ENCODE measurements around the gene MKRN2. TPM values are rescaled to one million over a fixed set of nuclear protein-coding genes. Genes with fewer than 3 reads are reported as not detected.
"Not testable (repeated sequence)": the region's sequence is repeated elsewhere in the genome, so short reads cannot be mapped to it uniquely, and the experiment has no call there.

The MKRN2 gene
- total RNA-seq, 1 donor from 2014 or later: 34.2 TPM

- TF ChIP-seq, protein P1, sequence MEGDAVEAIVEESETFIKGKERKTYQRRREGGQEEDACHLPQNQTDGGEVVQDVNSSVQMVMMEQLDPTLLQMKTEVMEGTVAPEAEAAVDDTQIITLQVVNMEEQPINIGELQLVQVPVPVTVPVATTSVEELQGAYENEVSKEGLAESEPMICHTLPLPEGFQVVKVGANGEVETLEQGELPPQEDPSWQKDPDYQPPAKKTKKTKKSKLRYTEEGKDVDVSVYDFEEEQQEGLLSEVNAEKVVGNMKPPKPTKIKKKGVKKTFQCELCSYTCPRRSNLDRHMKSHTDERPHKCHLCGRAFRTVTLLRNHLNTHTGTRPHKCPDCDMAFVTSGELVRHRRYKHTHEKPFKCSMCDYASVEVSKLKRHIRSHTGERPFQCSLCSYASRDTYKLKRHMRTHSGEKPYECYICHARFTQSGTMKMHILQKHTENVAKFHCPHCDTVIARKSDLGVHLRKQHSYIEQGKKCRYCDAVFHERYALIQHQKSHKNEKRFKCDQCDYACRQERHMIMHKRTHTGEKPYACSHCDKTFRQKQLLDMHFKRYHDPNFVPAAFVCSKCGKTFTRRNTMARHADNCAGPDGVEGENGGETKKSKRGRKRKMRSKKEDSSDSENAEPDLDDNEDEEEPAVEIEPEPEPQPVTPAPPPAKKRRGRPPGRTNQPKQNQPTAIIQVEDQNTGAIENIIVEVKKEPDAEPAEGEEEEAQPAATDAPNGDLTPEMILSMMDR (conservative IDR thresholded peaks at IDR 0.05; ENCODE audit: low read depth, low read length): no peak
- DNase-seq (ENCODE audit: low read depth): no peak
- no peak overlapping the region for H3K4me3 ChIP-seq (ENCODE audit: low read depth, low read length)
Measured at GRCh38 chr3:12613250-12613649, 56.4 kb downstream of the MKRN2 start.

DNA sequence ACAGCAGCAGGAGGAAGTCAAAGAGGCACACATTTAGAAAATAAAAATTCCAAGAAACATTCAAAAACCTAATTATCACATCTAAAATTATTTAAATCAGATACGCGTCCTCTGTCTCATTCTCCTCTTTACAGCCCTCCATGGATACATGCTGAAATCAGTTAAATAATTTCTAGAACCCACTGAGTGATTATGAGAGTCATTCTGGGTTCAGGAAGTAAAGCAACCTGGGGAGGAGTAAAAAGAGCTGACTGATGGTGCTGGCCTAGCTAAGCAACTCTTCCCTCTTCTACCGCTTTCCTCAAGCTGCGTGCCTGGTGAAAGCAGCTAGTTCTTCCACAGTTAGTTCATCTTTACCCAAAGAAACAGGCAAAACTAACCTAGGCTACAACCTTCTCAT lies 58.4 kb downstream of the MKRN2 start:
- no peak for DNase-seq (ENCODE audit: low read depth)
- TF ChIP-seq, protein P1 (conservative IDR thresholded peaks at IDR 0.05; ENCODE audit: low read depth, low read length): no peak
- H3K4me3 ChIP-seq (ENCODE audit: low read depth, low read length): no peak overlapping the region

- DNase-seq (ENCODE audit: low read depth): no peak
- H3K4me3 ChIP-seq (ENCODE audit: low read depth, low read length): no peak overlapping the region
- TF ChIP-seq, protein P1 (conservative IDR thresholded peaks at IDR 0.05; ENCODE audit: low read depth, low read length): no peak
Measured at GRCh38 chr3:12618426-12618825, 61.5 kb downstream of the MKRN2 start.

- no peak overlapping the region for H3K4me3 ChIP-seq (ENCODE audit: low read depth, low read length)
- no peak for DNase-seq (ENCODE audit: low read depth)
- TF ChIP-seq, protein P1 (conservative IDR thresholded peaks at IDR 0.05; ENCODE audit: low read depth, low read length): no peak
Measured at GRCh38 chr3:12620305-12620704, 63.4 kb downstream of the MKRN2 start.

DNA sequence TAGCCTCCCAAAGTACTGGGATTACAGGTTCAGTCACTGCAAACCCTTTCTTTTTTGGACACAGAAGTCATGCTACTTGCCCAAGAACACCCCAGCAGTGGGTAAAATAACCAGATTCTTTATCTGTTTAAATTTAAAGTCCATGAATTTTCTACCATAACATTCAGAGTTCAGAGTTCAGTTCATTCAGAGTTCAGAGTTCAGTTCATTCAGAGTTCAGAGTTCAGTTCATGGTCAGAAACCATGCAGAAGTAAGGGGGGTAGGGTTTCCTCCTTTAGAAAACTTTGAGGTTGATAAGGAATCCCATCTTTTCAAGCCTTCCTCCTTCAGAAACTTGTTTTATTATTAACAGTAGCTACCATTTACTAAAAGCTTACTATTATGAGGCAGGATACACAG lies 63.8 kb downstream of the MKRN2 start:
- no peak for DNase-seq (ENCODE audit: low read depth)
- no peak overlapping the region for H3K4me3 ChIP-seq (ENCODE audit: low read depth, low read length)
- TF ChIP-seq, protein P1 (conservative IDR thresholded peaks at IDR 0.05; ENCODE audit: low read depth, low read length): no peak

DNA sequence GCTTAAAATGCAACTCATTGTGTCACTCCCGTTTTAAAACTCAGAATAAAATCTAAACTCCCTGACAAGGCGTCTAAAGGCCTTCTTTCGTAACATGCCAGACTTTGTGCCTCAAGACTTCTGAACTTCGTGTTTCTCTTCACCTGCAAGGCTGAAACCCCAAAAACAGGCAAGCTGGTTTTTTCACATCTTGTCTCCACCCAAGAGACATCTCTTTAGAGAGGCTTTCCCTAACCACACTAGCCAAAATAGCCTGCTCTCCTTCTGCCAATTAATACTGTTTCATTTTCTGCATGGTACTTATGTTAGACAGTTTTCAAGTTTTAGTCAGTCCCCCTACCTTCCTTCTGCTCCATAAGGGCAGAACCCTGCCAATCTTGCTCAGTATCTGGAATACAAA lies 65.4 kb downstream of the MKRN2 start:
- TF ChIP-seq, protein P1 (conservative IDR thresholded peaks at IDR 0.05; ENCODE audit: low read depth, low read length): no peak
- H3K4me3 ChIP-seq (ENCODE audit: low read depth, low read length): no peak overlapping the region
- no peak for DNase-seq (ENCODE audit: low read depth)

DNA sequence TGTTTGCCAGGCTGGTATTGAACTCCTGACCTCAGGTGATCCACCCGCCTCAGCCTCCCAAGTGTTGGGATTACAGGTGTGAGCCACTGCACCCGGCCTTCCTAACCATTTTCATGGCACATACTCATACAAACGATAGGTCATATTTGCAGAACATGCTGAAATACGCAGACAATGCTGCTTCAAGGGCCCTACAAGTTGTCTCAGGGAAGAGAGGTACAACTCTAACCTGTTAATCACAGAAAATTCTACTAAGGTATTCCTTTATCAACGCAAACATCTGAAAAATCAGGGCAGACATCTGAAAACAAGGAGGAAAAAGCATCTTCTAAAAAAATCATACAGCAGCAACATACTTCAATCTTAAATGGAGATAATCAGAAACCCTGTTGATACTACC lies 67.2 kb downstream of the MKRN2 start:
- DNase-seq (ENCODE audit: low read depth): no peak
- no peak overlapping the region for H3K4me3 ChIP-seq (ENCODE audit: low read depth, low read length)
- TF ChIP-seq, protein P1 (conservative IDR thresholded peaks at IDR 0.05; ENCODE audit: low read depth, low read length): no peak

GRCh38 chr3:12624964-12625363 lies 68.1 kb downstream of the MKRN2 start:
- not testable (repeated sequence) for DNase-seq (ENCODE audit: low read depth); H3K4me3 ChIP-seq (ENCODE audit: low read depth, low read length)

All from epithelial cell of proximal tubule (primary cell).